OCI-M2 (cell line): ENCODE results near the gene ZNF670.

Experiments
- DNase-seq: peaks from one replicate; lab custom pipeline; 2025; ENCODE audit not compliant: unreplicated experiment; lab: John Stamatoyannopoulos, UW

Gene ZNF670

GRCh38 chr1:247104965-247105364 is 26.4 kb upstream of the ZNF670 start:
- no peak for DNase-seq

GRCh38 chr1:247103859-247104591 is 25.4 kb upstream of the ZNF670 start, which contains the start of gene ZNF669:
TSS of gene ZNF669 (minus strand) at chr1:247104356. CDS start at chr1:247104199, 157 bp downstream.
- peak; percentile 23 for DNase-seq

GRCh38 chr1:247102381-247102780 is 23.8 kb upstream of the ZNF670 start:
- DNase-seq, result no peak

- DNase-seq, result no peak
These were observed 22.2 kb upstream of the ZNF670 start for GRCh38 chr1:247100676-247101279.

- no peak for DNase-seq
These were observed 18.3 kb upstream of the ZNF670 start for GRCh38 chr1:247096958-247097357.

- no peak for DNase-seq
These were observed 17.9 kb upstream of the ZNF670 start for GRCh38 chr1:247096544-247096943.

- no peak for DNase-seq
These were observed 17.5 kb upstream of the ZNF670 start for GRCh38 chr1:247096112-247096511.

GRCh38 chr1:247090455-247090854 is 11.8 kb upstream of the ZNF670 start:
- no peak for DNase-seq

- DNase-seq, result no peak
These were observed 11.2 kb upstream of the ZNF670 start for GRCh38 chr1:247089616-247090375.

- no peak for DNase-seq
These were observed 10.4 kb upstream of the ZNF670 start for GRCh38 chr1:247088967-247089366.

- DNase-seq, result no peak
These were observed 8.6 kb upstream of the ZNF670 start for GRCh38 chr1:247087256-247087655.

- no peak for DNase-seq
These were observed 6.7 kb upstream of the ZNF670 start for GRCh38 chr1:247085310-247085709.

GRCh38 chr1:247084771-247085170 is 6.2 kb upstream of the ZNF670 start:
- DNase-seq, result no peak

- peak; percentile 87 for DNase-seq
These were observed 697 bp upstream of the ZNF670 start for GRCh38 chr1:247079141-247079874.

- no peak for DNase-seq
These were observed 744 bp downstream of the ZNF670 start for GRCh38 chr1:247077876-247078257.

GRCh38 chr1:247077213-247077612 is 1.4 kb downstream of the ZNF670 start:
- DNase-seq, result no peak

- DNase-seq, result no peak
These were observed 8.0 kb downstream of the ZNF670 start for GRCh38 chr1:247070645-247071044.

GRCh38 chr1:247064304-247064703 is 14.3 kb downstream of the ZNF670 start:
- no peak for DNase-seq

GRCh38 chr1:247060771-247061170 is 17.8 kb downstream of the ZNF670 start:
- DNase-seq, result no peak

- no peak for DNase-seq
These were observed 22.5 kb downstream of the ZNF670 start for GRCh38 chr1:247056071-247056470.

GRCh38 chr1:247054992-247055415 is 23.6 kb downstream of the ZNF670 start:
- DNase-seq, result no peak
